ENCODE data around the gene CHMP1A. TPM values are rescaled to one million over a fixed set of nuclear protein-coding genes. Genes with fewer than 3 reads are reported as not detected.

Gene CHMP1A
- total RNA-seq: 100 to 1,000 TPM; 118 to 176 TPM

GRCh38 chr16:89657442-89658220, at the start of gene CHMP1A, which contains the start of gene SPATA33:
CHMP1A (minus strand) TSS chr16:89657708; CDS start chr16:89657588, 120 bp downstream.
SPATA33 (plus strand) TSS chr16:89657836; CDS start chr16:89657912, 76 bp downstream.
- DNase-seq: peak; percentile 90
- Histone ChIP-seq H3K9me3 (no peaks in the 10 kb centered on the region), H3K27me3 (no peaks in the 10 kb centered on the region), H3K4me1 (peaks cover 7% of the 10 kb centered on the region), H3K36me3 (no peaks in the 10 kb centered on the region), H3K4me3 (peak within 1 kb of the TSS; percentile 99), H3K27ac (peak within 1 kb of the TSS; percentile 75), H3K9ac (ENCODE audit: low read depth in 2 of 2, low read length in 2 of 2) (peak within 1 kb of the TSS; percentile 89 to 94)
- intact Hi-C loops (cut with DNase I): no loop called here
- no peak for TF ChIP-seq CTCF (IDR thresholded peaks at IDR 0.05)

DNA sequence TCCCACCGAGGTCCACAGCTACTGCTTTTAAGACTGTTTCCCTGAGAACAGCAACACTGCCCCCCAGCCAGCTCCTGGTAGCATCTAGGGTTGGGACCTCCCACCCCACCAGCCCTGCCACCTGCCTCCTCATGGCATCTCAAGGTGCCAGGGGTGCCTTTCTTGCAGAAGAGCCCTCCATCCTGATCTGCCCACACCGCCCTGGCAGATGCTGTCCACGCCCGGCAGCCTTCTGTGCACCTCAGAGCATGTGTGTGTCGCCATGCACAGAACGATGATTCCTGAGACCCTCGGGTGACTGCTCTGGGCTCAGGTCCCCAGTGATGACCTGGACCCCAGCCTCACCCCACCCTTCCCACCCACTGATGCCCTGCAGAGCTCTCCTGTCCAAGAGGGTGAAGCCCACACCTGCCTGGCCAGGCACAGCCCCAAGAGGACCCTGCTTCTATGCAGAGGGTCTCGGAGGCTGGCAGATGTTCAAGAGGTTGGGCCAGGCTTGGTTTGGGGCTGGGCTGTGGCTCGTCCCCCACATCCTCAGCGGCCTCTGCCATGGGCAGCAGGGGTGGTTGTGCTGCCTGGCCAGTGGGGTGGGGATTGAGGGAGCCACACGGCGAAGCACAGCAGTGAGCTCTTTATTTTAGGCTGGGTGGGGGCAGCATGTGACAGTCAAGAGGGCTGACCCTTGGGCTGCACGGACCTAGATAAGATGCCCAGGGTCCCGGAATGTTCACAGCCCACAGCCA, 49.2 kb upstream of the CHMP1A start:
- Histone ChIP-seq H3K4me1 (no peaks in the 10 kb centered on the region), H3K27ac (no peak overlapping the region), H3K9ac (ENCODE audit: low read depth in 2 of 2, low read length in 2 of 2) (peak overlapping the region in 1 of 2 donors; percentile 16), H3K4me3 (no peak overlapping the region), H3K9me3 (no peaks in the 10 kb centered on the region), H3K27me3 (no peaks in the 10 kb centered on the region), H3K36me3 (no peaks in the 10 kb centered on the region)
- no peak for TF ChIP-seq CTCF (IDR thresholded peaks at IDR 0.05)
- no peak for DNase-seq
- intact Hi-C loops (cut with DNase I): loop anchor here (5.0 kb wide), 2 partner anchors 86 to 156 kb away; no protein-coding TSS in a partner anchor

DNA sequence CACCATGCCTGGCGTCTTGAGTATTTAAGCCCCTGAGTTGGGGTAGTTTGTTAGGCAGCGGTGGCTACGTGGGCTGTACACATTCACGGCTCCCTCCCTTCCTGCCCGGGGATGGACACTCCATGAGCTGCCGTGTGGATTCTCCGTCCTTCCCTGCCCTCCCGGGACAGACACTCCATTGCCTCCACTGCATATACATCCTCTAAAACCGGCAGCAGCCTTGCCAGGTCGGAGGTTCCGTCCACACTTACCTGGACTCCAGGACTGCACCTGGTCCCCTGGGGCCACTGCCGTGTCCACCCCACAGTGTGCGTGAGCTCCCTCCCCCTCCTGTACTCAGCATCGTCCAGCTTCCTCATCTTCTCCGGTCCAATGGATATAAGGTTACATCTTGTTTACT, 47.5 kb upstream of the CHMP1A start:
- TF ChIP-seq CTCF (IDR thresholded peaks at IDR 0.05): no peak
- Histone ChIP-seq H3K4me1 (peaks cover 4% of the 10 kb centered on the region), H3K4me3 (no peak overlapping the region), H3K9ac (ENCODE audit: low read depth in 2 of 2, low read length in 2 of 2) (no peak overlapping the region), H3K36me3 (no peaks in the 10 kb centered on the region), H3K9me3 (no peaks in the 10 kb centered on the region), H3K27ac (no peak overlapping the region), H3K27me3 (no peaks in the 10 kb centered on the region)
- DNase-seq: no peak
- intact Hi-C loops (cut with DNase I): loop anchor here (5.0 kb wide), 2 partner anchors 87 to 157 kb away; no protein-coding TSS in a partner anchor

DNA sequence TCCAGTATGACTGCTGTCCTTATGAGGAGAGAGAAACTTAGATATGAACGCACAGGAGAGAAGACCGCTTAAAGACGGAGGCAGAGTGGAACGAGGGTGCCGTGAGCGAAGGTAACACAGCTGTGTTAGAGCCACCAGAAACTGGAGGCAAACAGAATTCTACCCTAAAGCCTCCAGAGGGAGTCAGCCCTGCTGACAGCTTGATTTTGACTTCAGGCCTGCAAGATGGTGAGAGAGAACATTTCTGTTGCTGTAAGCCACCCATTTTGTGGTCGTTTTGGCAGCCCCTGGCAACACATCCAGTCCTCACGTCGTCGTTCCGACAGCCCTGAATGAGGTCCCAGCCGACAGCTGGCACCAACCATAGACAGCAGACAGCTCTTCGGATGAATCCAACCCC, 46.8 kb upstream of the CHMP1A start:
- no peak for DNase-seq
- intact Hi-C loops (cut with DNase I): no loop called here
- H3K27ac ChIP-seq: no peak overlapping the region
- no peaks in the 10 kb centered on the region for H3K9me3 ChIP-seq
- no peaks in the 10 kb centered on the region for H3K36me3 ChIP-seq
- no peak overlapping the region for H3K9ac ChIP-seq (ENCODE audit: low read depth in 2 of 2, low read length in 2 of 2)
- H3K4me3 ChIP-seq: no peak overlapping the region
- H3K27me3 ChIP-seq: no peaks in the 10 kb centered on the region
- H3K4me1 ChIP-seq: peaks cover 8% of the 10 kb centered on the region
- TF ChIP-seq CTCF (IDR thresholded peaks at IDR 0.05): no peak

All from colonic mucosa (tissue), 4 donors.